Cardiac fibroblast (primary cell): ENCODE results near the gene LRMDA.
A peak's percentile ranks its signal among the peaks of the same experiment; 100 is the strongest.

ENCODE experiments used
- DNase-seq, 2 donors: peaks; one replicate each; pipeline versions ENCODE4 v3.0.0 to v3.0.0-alpha.2; 2010; ENCODE audit warnings: low read depth in 2 of 2
- H3K4me3 ChIP-seq, 2 donors: replicated peaks in 1 of 2; 1 replicate in 1 of 2; 2 replicates in 1 of 2; pipeline ENCODE4 v1.5.1; 2011; ENCODE audit warnings: low read depth in 2 of 2, low read length in 2 of 2, mild to moderate bottlenecking in 2 of 2, moderate library complexity in 1 of 2
- TF ChIP-seq, protein P1 (sequence below): IDR thresholded peaks from one replicate; pipeline ENCODE4 v1.5.1; 2011; ENCODE audit warnings: low read depth, mild to moderate bottlenecking, low read length, inconsistent platforms

The LRMDA gene

DNA sequence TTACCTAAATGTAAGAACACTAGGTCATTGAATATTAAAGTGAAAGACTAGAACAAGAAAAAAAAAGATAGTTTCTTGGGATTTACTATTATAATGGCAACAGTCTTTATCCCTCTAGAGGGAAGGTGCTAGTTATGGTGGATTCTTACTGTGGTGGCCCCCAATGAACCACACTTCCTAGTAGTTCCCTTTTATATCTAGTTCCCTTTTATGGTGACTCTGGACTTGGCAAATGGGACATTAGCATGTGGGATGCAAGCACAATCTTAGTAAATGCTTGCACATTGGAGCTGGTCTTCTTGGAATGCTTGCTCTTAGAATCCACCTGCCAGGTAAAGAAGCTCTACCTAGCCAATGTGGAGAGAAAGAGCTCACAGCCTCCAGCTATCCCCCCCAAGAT is 430.2 kb downstream of the LRMDA start:
- TF ChIP-seq, protein P1, sequence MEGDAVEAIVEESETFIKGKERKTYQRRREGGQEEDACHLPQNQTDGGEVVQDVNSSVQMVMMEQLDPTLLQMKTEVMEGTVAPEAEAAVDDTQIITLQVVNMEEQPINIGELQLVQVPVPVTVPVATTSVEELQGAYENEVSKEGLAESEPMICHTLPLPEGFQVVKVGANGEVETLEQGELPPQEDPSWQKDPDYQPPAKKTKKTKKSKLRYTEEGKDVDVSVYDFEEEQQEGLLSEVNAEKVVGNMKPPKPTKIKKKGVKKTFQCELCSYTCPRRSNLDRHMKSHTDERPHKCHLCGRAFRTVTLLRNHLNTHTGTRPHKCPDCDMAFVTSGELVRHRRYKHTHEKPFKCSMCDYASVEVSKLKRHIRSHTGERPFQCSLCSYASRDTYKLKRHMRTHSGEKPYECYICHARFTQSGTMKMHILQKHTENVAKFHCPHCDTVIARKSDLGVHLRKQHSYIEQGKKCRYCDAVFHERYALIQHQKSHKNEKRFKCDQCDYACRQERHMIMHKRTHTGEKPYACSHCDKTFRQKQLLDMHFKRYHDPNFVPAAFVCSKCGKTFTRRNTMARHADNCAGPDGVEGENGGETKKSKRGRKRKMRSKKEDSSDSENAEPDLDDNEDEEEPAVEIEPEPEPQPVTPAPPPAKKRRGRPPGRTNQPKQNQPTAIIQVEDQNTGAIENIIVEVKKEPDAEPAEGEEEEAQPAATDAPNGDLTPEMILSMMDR, result no peak
- DNase-seq, result no peak
- H3K4me3 ChIP-seq, result no peak overlapping the region

DNA sequence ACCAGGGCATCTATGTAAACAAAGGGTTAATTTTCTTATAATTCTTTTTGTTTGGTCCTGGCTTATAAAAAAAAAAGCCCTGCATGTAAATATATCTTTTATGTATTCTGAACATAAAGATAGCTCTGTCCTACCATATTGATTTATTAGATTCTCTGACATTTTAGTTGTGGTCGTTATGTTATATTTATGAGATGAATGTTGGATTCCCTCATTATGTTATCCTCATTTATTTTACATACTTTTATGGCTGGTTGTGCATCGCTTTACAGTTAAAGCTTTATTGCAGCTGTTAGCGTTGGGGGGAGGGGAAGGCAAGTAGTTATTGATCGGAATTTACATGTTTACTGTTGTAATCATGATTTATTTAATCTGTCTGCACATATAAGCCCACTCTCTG is 431.5 kb downstream of the LRMDA start:
- TF ChIP-seq, protein P1, result no peak
- DNase-seq, result no peak
- H3K4me3 ChIP-seq, result no peak overlapping the region

DNA sequence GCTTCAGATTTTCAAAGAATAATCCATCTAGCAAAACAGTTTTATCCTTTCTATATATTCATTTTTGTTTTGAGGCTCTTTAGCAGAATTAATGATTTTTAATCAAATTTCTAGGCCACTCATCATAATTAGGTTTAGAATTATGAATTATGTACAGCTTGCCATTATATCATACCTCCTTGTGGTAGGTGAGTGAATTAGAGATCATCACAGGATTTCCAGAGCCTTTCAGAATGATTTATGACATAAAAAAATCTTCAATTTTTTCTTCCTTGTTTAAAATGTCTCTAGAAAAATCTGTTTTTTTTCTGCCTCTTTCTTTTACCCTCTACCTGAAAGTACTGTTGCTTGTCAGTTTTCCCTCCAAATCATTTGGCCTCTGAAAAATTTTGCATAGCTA is 433.3 kb downstream of the LRMDA start:
- TF ChIP-seq, protein P1, result no peak
- no peak for DNase-seq
- no peak overlapping the region for H3K4me3 ChIP-seq

DNA sequence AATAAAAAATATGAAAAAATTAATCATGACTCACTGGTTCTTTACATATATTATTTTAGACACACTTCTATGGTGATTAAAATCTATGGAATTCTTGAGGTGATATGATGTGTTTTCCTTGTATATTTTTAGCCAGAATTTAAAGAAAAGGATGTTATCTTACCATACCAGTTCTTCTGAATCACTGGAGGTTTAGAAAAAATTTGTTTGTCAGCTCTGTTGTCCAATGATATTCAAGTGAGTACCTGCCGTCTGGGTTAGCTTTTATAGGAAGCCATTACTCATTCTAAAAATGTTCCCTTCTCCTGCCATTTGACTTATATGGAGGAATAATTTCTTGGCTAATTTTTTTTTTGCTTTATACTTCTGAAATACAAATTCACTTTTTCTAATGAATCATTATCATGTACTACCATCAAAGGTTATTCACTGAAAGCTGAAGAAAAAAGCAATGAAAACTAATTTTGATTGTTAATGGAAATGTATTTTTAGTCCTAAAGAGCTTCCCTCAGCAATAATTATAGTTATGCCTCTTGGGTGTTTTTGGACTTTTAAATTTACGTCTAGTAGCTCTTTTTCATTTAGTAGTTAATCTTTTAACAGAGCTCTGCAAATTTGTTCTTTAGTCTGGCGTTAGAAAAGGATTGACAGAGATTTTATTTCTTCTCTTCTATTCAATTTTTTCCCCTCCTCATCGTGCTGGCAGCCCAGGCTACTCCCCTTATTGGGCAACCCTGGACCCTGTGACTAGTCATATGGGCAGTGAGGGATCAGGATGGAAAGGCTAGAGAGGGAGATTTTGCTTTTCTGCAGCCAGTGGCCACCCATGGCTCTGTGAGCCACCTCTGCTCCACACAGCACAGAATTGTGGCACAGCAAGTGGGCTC is 434.2 kb downstream of the LRMDA start:
- DNase-seq, result peak in 1 of 2 donors; percentile 16
- no peak overlapping the region for H3K4me3 ChIP-seq
- TF ChIP-seq, protein P1, result no peak

DNA sequence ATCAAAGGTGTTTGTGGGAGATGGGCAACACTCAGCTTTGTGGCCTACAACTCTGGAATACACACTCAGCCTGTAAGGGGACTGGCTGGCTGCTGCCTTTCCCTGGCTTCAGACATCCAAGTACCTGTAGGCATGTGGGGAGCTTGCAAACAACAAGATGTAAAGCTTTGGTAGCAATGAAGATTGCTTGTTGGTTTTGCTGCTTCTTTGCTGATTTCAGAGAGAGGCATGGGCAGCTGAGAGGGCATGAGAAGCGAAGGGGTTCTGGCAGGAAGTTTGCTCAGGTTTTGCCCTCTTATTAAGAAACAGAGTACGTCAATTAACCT is 434.8 kb downstream of the LRMDA start:
- no peak overlapping the region for H3K4me3 ChIP-seq
- no peak for DNase-seq

DNA sequence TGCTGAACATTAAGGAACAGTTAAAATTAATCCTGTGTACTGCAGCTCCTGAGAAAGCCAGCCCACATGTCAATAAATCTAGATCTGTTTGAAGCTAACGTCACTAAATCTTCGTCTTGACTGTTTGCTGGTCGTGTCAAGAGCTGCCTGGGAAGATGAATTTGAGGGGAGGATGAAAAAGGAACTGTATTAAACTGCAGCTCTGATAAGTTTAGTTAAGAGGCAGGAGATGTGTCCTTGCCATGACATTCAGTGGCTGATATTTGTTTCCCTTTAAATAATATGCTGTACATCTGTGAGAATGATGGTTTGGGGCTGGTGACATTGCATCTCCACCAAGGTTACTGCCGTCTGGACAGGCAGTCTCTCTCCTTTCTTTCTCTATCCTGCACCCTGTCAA is 435.3 kb downstream of the LRMDA start:
- TF ChIP-seq, protein P1, result no peak
- DNase-seq, result no peak

More for the DNA sequence above, 434.8 kb downstream of the LRMDA start:
- TF ChIP-seq, protein P1, result no peak

More for the DNA sequence above, 435.3 kb downstream of the LRMDA start:
- no peak overlapping the region for H3K4me3 ChIP-seq
